Peyer's patch (tissue), 4 donors: ENCODE data around the gene GORASP1.

Experiments
- CTCF ChIP-seq, 6 experiments: fragments of 450-650 bp in 4 of 6; fragments of 200-600 bp in 2 of 6; sonication (generic) in 1 of 6; IDR thresholded peaks; one replicate each; pipeline ENCODE4 v1.5.1; 2017 to 2019; ENCODE audit warnings: antibody characterized with exemption in 6 of 6, mild to moderate bottlenecking in 3 of 6, moderate library complexity in 1 of 6
- POLR2A ChIP-seq, 2 donors: fragments of 450-650 bp; IDR thresholded peaks; one replicate each; pipeline ENCODE4 v1.5.1; 2017; ENCODE audit warnings: antibody characterized with exemption in 2 of 2, mild to moderate bottlenecking in 2 of 2, moderate library complexity in 2 of 2

- TF ChIP-seq CTCF (IDR thresholded peaks at IDR 0.05) (no peak), POLR2A (IDR thresholded peaks at IDR 0.05) (no peak)
Measured at GRCh38 chr3:39130693-39131265, 23.4 kb upstream of the GORASP1 start.
